Cardiac fibroblast (primary cell): ENCODE data around the gene AGMO.

Experiments
- DNase-seq, 2 donors: peaks; one replicate each; pipeline versions ENCODE4 v3.0.0 to v3.0.0-alpha.2; 2010; ENCODE audit warnings: low read depth in 2 of 2
- H3K4me3 ChIP-seq, 2 donors: replicated peaks in 1 of 2; 1 replicate in 1 of 2; 2 replicates in 1 of 2; pipeline ENCODE4 v1.5.1; 2011; ENCODE audit warnings: low read depth in 2 of 2, low read length in 2 of 2, mild to moderate bottlenecking in 2 of 2, moderate library complexity in 1 of 2
- TF ChIP-seq, protein P1 (sequence below): IDR thresholded peaks from one replicate; pipeline ENCODE4 v1.5.1; 2011; ENCODE audit warnings: low read depth, mild to moderate bottlenecking, low read length, inconsistent platforms

The AGMO gene

DNA sequence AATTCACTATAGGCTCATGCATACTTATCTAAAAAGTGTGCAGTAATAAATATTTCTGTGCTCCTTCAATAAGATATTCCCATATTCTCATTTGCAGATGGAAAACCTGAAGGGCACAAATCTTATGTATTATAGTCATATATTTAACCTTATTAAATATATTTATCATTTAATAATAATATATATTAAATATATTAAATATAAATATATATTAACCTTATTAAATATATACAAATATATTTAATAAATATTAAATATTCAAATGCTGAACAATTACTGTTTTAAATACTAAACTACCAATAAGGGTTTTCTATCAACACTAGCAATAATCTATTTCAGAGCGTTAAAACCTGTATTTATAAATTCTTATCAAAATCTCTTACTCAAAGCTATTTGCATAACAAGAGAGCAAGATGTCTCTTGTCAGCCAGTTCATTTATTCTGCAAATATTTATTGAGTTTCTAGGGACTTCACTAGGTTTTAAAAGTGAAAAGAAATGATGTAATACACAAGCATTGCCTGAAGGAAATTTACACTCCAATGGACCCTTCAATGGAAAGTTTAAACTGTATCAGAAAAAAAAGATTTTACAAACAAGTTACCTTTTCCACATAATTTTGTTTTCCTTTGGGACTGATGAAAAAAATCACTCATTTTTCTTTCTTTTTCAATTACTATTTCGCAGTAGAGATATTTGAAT, 159.2 kb downstream of the AGMO start:
- no peak overlapping the region for H3K4me3 ChIP-seq
- TF ChIP-seq, protein P1, sequence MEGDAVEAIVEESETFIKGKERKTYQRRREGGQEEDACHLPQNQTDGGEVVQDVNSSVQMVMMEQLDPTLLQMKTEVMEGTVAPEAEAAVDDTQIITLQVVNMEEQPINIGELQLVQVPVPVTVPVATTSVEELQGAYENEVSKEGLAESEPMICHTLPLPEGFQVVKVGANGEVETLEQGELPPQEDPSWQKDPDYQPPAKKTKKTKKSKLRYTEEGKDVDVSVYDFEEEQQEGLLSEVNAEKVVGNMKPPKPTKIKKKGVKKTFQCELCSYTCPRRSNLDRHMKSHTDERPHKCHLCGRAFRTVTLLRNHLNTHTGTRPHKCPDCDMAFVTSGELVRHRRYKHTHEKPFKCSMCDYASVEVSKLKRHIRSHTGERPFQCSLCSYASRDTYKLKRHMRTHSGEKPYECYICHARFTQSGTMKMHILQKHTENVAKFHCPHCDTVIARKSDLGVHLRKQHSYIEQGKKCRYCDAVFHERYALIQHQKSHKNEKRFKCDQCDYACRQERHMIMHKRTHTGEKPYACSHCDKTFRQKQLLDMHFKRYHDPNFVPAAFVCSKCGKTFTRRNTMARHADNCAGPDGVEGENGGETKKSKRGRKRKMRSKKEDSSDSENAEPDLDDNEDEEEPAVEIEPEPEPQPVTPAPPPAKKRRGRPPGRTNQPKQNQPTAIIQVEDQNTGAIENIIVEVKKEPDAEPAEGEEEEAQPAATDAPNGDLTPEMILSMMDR: no peak
- no peak for DNase-seq

DNA sequence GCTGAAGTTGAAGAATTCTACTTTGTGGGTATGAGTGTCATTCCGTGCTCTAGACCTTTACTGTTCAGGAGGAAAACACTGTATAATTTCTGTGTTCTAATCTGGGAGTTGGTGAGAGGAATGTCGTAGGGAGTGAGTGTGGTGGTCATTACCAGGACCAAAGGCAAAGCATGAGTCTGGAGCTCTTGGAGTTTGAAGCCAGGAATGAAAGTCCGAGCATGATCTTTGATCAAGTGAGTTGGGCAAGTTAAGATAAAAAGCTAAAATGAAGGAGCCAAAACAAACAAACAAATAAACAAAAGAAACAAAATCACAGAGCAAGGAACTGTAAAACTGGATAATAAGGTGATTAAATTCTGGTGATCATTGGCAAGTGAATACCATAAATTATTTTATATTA, 161.4 kb downstream of the AGMO start:
- no peak for DNase-seq
- TF ChIP-seq, protein P1: no peak
- H3K4me3 ChIP-seq: no peak overlapping the region

DNA sequence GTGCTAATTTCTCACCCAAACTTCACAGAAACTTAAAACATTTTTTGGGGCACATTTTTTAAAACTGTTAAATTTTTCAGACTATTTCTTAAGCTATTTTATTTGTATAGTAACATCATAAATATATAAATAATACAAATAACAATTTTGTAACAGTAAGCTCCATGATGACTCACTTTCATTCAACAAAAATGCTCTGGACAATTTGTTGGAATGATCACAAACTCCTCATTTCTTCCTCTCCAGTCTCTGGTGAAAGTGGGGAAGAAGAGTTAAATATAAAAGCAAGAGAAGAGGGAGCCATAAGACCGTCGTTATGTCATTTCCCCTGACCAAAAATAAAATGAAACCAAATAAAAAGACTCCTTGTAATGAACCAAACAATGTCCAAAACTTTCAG, 162.4 kb downstream of the AGMO start:
- TF ChIP-seq, protein P1: no peak
- peak; percentile 3 to 54 for DNase-seq
- no peak overlapping the region for H3K4me3 ChIP-seq

DNA sequence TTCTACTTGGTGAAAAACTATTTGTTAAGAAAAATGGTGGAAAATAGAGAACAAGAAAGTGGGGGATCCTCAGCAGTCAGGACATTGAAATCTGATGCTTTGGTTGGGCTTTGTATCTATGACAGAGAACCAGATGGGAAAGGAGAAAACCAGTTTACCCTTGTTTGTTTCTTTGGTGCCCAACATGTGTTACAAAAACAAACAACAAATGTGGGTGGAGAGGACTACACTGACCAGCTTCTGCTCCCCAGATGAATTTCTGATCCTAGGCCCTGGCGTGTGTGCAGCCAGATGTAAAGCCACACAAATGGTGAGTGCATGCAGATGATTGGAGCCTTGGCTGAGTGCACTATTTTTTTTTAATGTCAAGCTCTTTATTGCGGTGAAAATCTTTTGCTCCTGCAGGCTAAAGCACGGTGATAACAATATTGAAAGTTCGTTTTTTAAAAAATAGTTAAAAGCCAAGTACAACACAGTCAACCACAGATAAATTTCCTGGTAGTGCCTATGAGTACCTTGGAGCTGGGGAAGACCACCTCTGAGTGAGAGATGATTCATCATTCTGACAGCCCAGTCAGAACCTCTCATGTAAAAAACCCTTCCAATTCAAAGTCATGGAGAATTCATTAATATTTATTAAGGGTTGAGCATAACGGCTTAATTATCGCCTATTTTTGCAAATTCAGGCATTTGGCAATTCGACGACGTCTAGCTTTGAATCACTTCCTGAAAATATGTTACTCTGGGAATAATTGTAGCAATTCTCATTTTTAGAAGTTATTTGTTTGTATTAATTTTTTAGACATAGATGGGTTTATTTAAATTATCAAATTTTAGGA, 163.7 kb downstream of the AGMO start:
- no peak overlapping the region for H3K4me3 ChIP-seq
- TF ChIP-seq, protein P1: no peak
- DNase-seq: no peak

DNA sequence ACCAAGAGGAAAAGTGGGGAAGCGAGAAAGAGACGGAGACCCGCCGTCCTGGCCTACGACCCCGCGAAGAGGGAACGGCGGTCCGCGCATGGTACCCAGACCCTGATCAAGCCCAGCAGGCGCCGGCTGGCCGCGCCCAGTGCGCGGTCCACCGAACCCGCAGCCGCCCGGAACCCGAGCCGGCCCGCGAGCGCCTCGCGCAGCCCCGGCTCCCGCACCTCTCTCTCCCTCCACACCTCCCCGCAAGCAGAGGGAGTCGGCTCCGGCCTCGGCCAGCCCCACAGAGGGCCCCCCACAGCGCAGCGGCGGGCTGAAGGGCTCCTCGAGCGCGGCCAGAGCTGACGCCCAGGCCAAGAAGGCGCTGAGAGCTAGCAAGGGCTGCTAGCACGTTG, 164.7 kb downstream of the AGMO start:
- TF ChIP-seq, protein P1: no peak
- DNase-seq: no peak
- H3K4me3 ChIP-seq: no peak overlapping the region

DNA sequence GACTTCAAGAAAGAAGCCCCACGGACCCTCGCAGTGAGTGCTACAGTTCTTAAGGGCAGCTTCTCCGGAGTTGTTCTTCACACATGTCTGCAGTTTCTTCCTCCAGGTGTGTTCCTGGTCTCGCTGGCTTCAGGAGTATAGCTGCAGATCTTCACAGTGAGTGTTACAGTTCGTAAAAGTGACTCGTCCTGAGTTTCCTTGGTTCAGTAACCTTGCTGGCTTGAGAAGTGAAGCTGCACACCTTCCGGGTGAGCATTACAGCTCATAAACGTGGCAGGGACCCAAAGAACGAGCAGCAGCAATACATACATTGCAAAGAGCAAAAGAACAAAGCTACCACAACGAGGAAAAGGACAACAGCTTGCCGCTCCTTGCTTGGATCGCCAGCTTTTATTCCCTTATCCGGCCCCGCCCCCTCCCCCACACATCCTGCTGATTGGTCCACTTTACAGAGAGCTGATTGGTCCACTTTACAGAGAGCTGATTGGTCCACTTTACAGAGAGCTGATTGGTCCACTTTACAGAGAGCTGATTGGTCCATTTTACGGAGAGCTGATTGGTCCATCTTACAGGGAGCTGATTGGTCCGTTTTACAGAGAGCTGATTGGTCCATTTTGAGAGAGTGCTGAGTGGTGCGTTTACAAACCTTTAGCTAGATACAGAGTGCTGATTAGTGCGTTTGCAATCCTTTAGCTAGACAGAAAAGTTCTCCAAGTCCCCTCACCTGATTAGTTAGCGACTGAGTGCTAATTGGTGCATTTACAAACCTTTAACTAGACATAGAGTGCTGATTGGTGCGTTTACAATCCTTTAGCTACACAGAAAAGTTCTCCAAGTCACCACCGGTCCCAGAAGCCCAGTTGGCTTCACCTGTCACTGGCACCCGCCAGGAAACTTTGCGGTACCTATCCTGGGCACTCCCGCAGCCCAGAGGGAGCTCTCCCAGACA, 165.3 kb downstream of the AGMO start:
- no peak for DNase-seq
- no peak overlapping the region for H3K4me3 ChIP-seq

More for the DNA sequence above, 165.3 kb downstream of the AGMO start:
- TF ChIP-seq, protein P1: no peak
